GM18505 (cell line): Measurements from ENCODE around the gene PPP2R2C.
A peak's percentile ranks its signal among the peaks of the same experiment; 100 is the strongest.

Source experiments
- ATAC-seq: cut with Tn5 transposase; IDR thresholded peaks from one replicate; pipeline ENCODE4 v1.9.1; 2021; ENCODE audit not compliant: unreplicated experiment
- POLR2A ChIP-seq: IDR thresholded peaks from 4 replicates; pipeline ENCODE4 v1.6.1; 2011; ENCODE audit warnings: borderline replicate concordance; ENCODE audit not compliant: insufficient read depth, insufficient read length; ENCODE audit errors: extremely low read depth

The PPP2R2C gene

GRCh38 chr4:6288871-6289270 is 183.5 kb downstream of the PPP2R2C start:
- ATAC-seq: no peak
- TF ChIP-seq POLR2A: no peak

GRCh38 chr4:6288342-6288741 is 184.1 kb downstream of the PPP2R2C start:
- ATAC-seq: no peak
- TF ChIP-seq POLR2A: no peak

- no peak for TF ChIP-seq POLR2A
Observed at GRCh38 chr4:6287017-6287788, 185.2 kb downstream of the PPP2R2C start.

GRCh38 chr4:6283282-6283681 is 189.1 kb downstream of the PPP2R2C start:
- ATAC-seq: no peak
- TF ChIP-seq POLR2A: no peak

More at GRCh38 chr4:6287017-6287788, 185.2 kb downstream of the PPP2R2C start:
- ATAC-seq: no peak

- no peak for TF ChIP-seq POLR2A
- no peak for ATAC-seq
Observed at GRCh38 chr4:6282314-6282771, 190.1 kb downstream of the PPP2R2C start.

GRCh38 chr4:6281436-6282313 is 190.7 kb downstream of the PPP2R2C start:
- ATAC-seq: no peak
- no peak for TF ChIP-seq POLR2A

- no peak for TF ChIP-seq POLR2A
- ATAC-seq: no peak
Observed at GRCh38 chr4:6280365-6280996, 191.9 kb downstream of the PPP2R2C start.

GRCh38 chr4:6279582-6280289 is 192.7 kb downstream of the PPP2R2C start:
- no peak for TF ChIP-seq POLR2A
- ATAC-seq: no peak

- peak; percentile 95 for ATAC-seq
Observed at GRCh38 chr4:6278801-6279197, 193.6 kb downstream of the PPP2R2C start.

GRCh38 chr4:6277935-6278800 is 194.2 kb downstream of the PPP2R2C start:
- TF ChIP-seq POLR2A: no peak
- ATAC-seq: no peak

More at GRCh38 chr4:6278801-6279197, 193.6 kb downstream of the PPP2R2C start:
- no peak for TF ChIP-seq POLR2A

- no peak for ATAC-seq
- TF ChIP-seq POLR2A: no peak
Observed at GRCh38 chr4:6277139-6277802, 195.1 kb downstream of the PPP2R2C start.
